WTC11 (cell line): ENCODE data around the gene ZFX. TPM values are rescaled to one million over a fixed set of nuclear protein-coding genes. Genes with fewer than 3 reads are reported as not detected.

Source experiments
- ATAC-seq: fragments of 200-7000 bp; cut with Tn5 transposase; 2 replicates; pipeline ENCODE4 v1.10.0; 2021; ENCODE audit warnings: mild to moderate bottlenecking, moderate library complexity
- CTCF ChIA-PET: fragments of 300-600 bp; sonication (Branson Sonifier 250); formaldehyde crosslinking; loops from one replicate; lab custom pipeline; 2021; ENCODE audit warnings: antibody characterized with exemption; lab: Charles Lee
- POLR2A ChIA-PET: fragments of 350-600 bp; sonication (Branson Sonifier 250); formaldehyde crosslinking; loops from one replicate; lab custom pipeline; 2021; ENCODE audit warnings: antibody characterized with exemption; lab: Charles Lee
- DNase-seq: peaks from one replicate; pipeline ENCODE4 v3.0.0; 2021; ENCODE audit warnings: low spot score
- H3K27ac Mint-ChIP-seq: 2 replicates; pipeline ENCODE4 v1.8.0; 2021; ENCODE audit warnings: mixed read lengths
- H3K27me3 Mint-ChIP-seq: 2 replicates; pipeline ENCODE4 v1.8.0; 2021; ENCODE audit warnings: low read depth, mild to moderate bottlenecking, moderate library complexity, mixed read lengths
- H3K36me3 Mint-ChIP-seq: 2 replicates; pipeline ENCODE4 v1.8.0; 2021; ENCODE audit warnings: mixed read lengths
- H3K4me1 Mint-ChIP-seq: 2 replicates; pipeline ENCODE4 v1.8.0; 2022; ENCODE audit warnings: mixed read lengths
- H3K4me3 Mint-ChIP-seq: 2 replicates; pipeline ENCODE4 v1.8.0; 2021; ENCODE audit warnings: mild to moderate bottlenecking, moderate library complexity, mixed read lengths
- H3K9me3 Mint-ChIP-seq: 2 replicates; pipeline ENCODE4 v1.8.0; 2021; ENCODE audit warnings: mixed read lengths
- ATF1 ChIP-seq: sonication (generic); formaldehyde crosslinking; IDR thresholded peaks from 2 replicates; pipeline ENCODE4 v1.8.1; 2023; ENCODE audit warnings: mild to moderate bottlenecking, moderate library complexity, missing genetic modification reagents
- CBFB ChIP-seq: sonication (generic); formaldehyde crosslinking; IDR thresholded peaks from 2 replicates; pipeline ENCODE4 v1.8.1; 2022; ENCODE audit warnings: mild to moderate bottlenecking, low read depth, missing genetic modification reagents
- EMX1 ChIP-seq: fragments of 250-450 bp; sonication (Bioruptor Pico); IDR thresholded peaks from 2 replicates; pipeline ENCODE4 v1.8.0; 2021; ENCODE audit warnings: mild to moderate bottlenecking
- FOXJ3 ChIP-seq: sonication (generic); formaldehyde crosslinking; IDR thresholded peaks from 2 replicates; pipeline ENCODE4 v1.9.0; 2021; ENCODE audit warnings: missing genetic modification reagents, mild to moderate bottlenecking, borderline replicate concordance
- FOXP1 ChIP-seq: sonication (generic); formaldehyde crosslinking; IDR thresholded peaks from 2 replicates; pipeline ENCODE4 v1.8.0; 2022; ENCODE audit warnings: missing genetic modification reagents, mild to moderate bottlenecking, moderate library complexity, borderline replicate concordance
- GABPB1 ChIP-seq: sonication (generic); formaldehyde crosslinking; IDR thresholded peaks from 2 replicates; pipeline ENCODE4 v1.8.1; 2023; ENCODE audit warnings: mild to moderate bottlenecking, missing genetic modification reagents
- GRHL2 ChIP-seq: fragments of 250-450 bp; sonication (Bioruptor Pico); IDR thresholded peaks from 2 replicates; pipeline ENCODE4 v1.8.0; 2022; ENCODE audit warnings: mild to moderate bottlenecking, moderate library complexity; ENCODE audit not compliant: insufficient replicate concordance, severe bottlenecking
- TCF7 ChIP-seq: sonication (generic); formaldehyde crosslinking; IDR thresholded peaks from 2 replicates; pipeline ENCODE4 v1.8.0; 2022; ENCODE audit warnings: mild to moderate bottlenecking, low read depth, missing genetic modification reagents, moderate library complexity
- TEAD1 ChIP-seq: sonication (generic); formaldehyde crosslinking; IDR thresholded peaks from 2 replicates; pipeline ENCODE4 v1.8.0; 2022; ENCODE audit warnings: mild to moderate bottlenecking, missing genetic modification reagents
- ZNF232 ChIP-seq: sonication (generic); formaldehyde crosslinking; IDR thresholded peaks from 2 replicates; pipeline ENCODE4 v1.8.0; 2022; ENCODE audit warnings: mild to moderate bottlenecking, missing genetic modification reagents
- ZNF671 ChIP-seq: fragments of 250-450 bp; sonication (Bioruptor Pico); IDR thresholded peaks from 2 replicates; pipeline ENCODE4 v1.8.0; 2021; ENCODE audit warnings: mild to moderate bottlenecking
- total RNA-seq: library from RNA; stranded (reverse); gene quantifications from 3 replicates; pipeline ENCODE4 v1.2.3, GENCODE V29; 2021
- TF ChIP-seq, protein P1 (sequence below): fragments of 250-450 bp; sonication (Bioruptor Pico); IDR thresholded peaks from 2 replicates; pipeline ENCODE4 v2.1.2; 2022; ENCODE audit warnings: mild to moderate bottlenecking, moderate library complexity
- TF ChIP-seq, protein P2 (sequence below): fragments of 200-600 bp; IDR thresholded peaks from 2 replicates; pipeline ENCODE4 v1.8.0; 2022; ENCODE audit warnings: antibody characterized with exemption
- TF ChIP-seq, protein P3 (sequence below): sonication (generic); formaldehyde crosslinking; IDR thresholded peaks from 2 replicates; pipeline ENCODE4 v1.8.1; 2022; ENCODE audit warnings: mild to moderate bottlenecking, moderate library complexity, missing genetic modification reagents
- TF ChIP-seq, protein P4 (sequence below): sonication (generic); formaldehyde crosslinking; IDR thresholded peaks from 2 replicates; pipeline ENCODE4 v1.8.0; 2022; ENCODE audit warnings: mild to moderate bottlenecking, missing genetic modification reagents
- TF ChIP-seq, protein P5 (sequence below): sonication (generic); formaldehyde crosslinking; IDR thresholded peaks from 2 replicates; pipeline ENCODE4 v1.8.0; 2023; ENCODE audit warnings: missing genetic modification reagents
- TF ChIP-seq, protein P6 (sequence below): sonication (generic); formaldehyde crosslinking; IDR thresholded peaks from 2 replicates; pipeline ENCODE4 v1.8.1; 2022; ENCODE audit warnings: missing genetic modification reagents, borderline replicate concordance

ZFX gene
- total RNA-seq, 1 experiment from 2014 or later = 19.3 TPM

DNA sequence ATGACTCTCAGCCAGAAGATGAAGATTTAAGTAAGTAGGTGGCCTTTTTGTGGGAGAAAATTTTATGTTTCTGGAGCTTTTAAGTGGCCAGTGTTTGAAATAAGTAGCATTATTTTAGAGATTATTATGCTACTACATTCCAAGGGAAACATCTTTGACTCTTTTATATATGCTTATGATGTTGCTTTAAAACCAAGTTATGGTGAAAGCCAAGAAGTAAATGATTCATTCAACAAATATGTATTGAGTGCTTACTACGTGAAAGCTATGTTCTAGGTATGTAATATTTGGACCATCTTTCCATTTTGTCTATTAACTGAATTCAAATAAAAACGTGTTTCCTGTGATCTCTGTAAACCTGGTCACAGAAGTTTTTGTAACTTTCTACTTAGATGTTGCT, 58.3 kb downstream of the ZFX start (continued):
- TF ChIP-seq ATF1 (CRISPR knock-in tag) (no peak), ZNF671 (no peak)
- TF ChIP-seq, protein P1, sequence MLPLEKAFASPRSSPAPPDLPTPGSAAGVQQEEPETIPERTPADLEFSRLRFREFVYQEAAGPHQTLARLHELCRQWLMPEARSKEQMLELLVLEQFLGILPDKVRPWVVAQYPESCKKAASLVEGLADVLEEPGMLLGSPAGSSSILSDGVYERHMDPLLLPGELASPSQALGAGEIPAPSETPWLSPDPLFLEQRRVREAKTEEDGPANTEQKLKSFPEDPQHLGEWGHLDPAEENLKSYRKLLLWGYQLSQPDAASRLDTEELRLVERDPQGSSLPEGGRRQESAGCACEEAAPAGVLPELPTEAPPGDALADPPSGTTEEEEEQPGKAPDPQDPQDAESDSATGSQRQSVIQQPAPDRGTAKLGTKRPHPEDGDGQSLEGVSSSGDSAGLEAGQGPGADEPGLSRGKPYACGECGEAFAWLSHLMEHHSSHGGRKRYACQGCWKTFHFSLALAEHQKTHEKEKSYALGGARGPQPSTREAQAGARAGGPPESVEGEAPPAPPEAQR = no peak

DNA sequence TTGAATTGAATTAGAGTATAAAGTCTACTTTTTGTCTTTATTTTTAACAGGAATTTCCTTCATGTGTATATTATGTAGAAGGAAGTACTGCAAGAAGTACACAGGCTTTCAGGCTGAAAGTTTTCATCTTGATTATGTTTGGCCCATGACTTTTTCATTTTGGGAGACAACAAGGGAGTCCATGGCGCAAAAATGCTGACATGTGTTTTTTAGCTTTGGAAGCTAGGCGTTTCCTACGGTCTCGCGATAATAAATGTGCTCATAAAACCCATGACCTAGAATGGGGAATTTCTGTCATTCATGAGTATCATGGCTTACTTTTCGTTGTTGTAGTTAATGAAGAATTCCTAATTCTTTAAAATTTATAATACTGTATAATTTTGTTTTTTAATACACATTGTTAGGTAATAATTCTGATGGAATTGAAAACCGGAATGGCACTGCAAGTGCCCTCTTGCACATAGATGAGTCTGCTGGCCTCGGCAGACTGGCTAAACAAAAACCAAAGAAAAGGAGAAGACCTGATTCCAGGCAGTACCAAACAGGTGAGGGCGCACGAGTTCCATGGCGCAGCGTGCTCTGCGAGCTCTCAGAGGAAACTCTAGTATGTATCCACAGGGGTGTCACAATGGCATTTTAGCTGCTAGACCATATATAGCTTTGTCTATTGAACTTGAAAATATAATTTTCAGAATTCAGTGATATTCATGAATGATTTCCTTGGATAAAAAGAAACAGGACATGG, 59.1 kb downstream of the ZFX start:
- no peak for DNase-seq
- H3K36me3 Mint-ChIP-seq = peaks cover 24% of the 10 kb centered on the region
- no peak overlapping the region for H3K4me3 Mint-ChIP-seq
- no peak for ATAC-seq
- H3K4me1 Mint-ChIP-seq = peaks cover under 1% of the 10 kb centered on the region; the same call in 1 of the 2 replicates
- no peaks in the 10 kb centered on the region for H3K9me3 Mint-ChIP-seq
- ChIA-PET CTCF (no interaction called here), POLR2A (no interaction called here)
- no peaks in the 10 kb centered on the region for H3K27me3 Mint-ChIP-seq
- H3K27ac Mint-ChIP-seq = no peak overlapping the region
- TF ChIP-seq, protein P2, sequence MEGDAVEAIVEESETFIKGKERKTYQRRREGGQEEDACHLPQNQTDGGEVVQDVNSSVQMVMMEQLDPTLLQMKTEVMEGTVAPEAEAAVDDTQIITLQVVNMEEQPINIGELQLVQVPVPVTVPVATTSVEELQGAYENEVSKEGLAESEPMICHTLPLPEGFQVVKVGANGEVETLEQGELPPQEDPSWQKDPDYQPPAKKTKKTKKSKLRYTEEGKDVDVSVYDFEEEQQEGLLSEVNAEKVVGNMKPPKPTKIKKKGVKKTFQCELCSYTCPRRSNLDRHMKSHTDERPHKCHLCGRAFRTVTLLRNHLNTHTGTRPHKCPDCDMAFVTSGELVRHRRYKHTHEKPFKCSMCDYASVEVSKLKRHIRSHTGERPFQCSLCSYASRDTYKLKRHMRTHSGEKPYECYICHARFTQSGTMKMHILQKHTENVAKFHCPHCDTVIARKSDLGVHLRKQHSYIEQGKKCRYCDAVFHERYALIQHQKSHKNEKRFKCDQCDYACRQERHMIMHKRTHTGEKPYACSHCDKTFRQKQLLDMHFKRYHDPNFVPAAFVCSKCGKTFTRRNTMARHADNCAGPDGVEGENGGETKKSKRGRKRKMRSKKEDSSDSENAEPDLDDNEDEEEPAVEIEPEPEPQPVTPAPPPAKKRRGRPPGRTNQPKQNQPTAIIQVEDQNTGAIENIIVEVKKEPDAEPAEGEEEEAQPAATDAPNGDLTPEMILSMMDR = no peak
- TF ChIP-seq GRHL2 (CRISPR knock-in tag) (no peak), EMX1 (CRISPR knock-in tag) (no peak), GABPB1 (CRISPR knock-in tag) (no peak)
- TF ChIP-seq, protein P3, sequence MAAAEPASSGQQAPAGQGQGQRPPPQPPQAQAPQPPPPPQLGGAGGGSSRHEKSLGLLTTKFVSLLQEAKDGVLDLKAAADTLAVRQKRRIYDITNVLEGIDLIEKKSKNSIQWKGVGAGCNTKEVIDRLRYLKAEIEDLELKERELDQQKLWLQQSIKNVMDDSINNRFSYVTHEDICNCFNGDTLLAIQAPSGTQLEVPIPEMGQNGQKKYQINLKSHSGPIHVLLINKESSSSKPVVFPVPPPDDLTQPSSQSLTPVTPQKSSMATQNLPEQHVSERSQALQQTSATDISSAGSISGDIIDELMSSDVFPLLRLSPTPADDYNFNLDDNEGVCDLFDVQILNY (CRISPR knock-in tag) = no peak

DNA sequence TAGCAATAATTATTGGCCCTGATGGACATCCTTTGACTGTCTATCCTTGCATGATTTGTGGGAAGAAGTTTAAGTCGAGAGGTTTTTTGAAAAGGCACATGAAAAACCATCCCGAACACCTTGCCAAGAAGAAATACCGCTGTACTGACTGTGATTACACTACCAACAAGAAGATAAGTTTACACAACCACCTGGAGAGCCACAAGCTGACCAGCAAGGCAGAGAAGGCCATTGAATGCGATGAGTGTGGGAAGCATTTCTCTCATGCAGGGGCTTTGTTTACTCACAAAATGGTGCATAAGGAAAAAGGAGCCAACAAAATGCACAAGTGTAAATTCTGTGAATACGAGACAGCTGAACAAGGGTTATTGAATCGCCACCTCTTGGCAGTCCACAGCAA, 60.7 kb downstream of the ZFX start:
- H3K27me3 Mint-ChIP-seq = no peaks in the 10 kb centered on the region

More for the DNA sequence above, 60.7 kb downstream of the ZFX start:
- POLR2A ChIA-PET = no interaction called here
- H3K27ac Mint-ChIP-seq = no peak overlapping the region
- no peak for DNase-seq
- peaks cover 24% of the 10 kb centered on the region for H3K36me3 Mint-ChIP-seq
- TF ChIP-seq FOXP1 (no peak), TEAD1 (CRISPR knock-in tag) (no peak), CBFB (CRISPR knock-in tag) (no peak), TCF7 (CRISPR knock-in tag) (no peak), ZNF232 (CRISPR knock-in tag) (no peak), FOXJ3 (CRISPR knock-in tag) (no peak)
- TF ChIP-seq, protein P4, sequence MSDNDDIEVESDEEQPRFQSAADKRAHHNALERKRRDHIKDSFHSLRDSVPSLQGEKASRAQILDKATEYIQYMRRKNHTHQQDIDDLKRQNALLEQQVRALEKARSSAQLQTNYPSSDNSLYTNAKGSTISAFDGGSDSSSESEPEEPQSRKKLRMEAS (CRISPR knock-in tag) = no peak
- TF ChIP-seq, protein P5, sequence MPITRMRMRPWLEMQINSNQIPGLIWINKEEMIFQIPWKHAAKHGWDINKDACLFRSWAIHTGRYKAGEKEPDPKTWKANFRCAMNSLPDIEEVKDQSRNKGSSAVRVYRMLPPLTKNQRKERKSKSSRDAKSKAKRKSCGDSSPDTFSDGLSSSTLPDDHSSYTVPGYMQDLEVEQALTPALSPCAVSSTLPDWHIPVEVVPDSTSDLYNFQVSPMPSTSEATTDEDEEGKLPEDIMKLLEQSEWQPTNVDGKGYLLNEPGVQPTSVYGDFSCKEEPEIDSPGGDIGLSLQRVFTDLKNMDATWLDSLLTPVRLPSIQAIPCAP (CRISPR knock-in tag) = no peak
- TF ChIP-seq, protein P6, sequence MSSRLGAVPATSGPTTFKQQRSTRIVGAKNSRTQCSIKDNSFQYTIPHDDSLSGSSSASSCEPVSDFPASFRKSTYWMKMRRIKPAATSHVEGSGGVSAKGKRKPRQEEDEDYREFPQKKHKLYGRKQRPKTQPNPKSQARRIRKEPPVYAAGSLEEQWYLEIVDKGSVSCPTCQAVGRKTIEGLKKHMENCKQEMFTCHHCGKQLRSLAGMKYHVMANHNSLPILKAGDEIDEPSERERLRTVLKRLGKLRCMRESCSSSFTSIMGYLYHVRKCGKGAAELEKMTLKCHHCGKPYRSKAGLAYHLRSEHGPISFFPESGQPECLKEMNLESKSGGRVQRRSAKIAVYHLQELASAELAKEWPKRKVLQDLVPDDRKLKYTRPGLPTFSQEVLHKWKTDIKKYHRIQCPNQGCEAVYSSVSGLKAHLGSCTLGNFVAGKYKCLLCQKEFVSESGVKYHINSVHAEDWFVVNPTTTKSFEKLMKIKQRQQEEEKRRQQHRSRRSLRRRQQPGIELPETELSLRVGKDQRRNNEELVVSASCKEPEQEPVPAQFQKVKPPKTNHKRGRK (CRISPR knock-in tag) = no peak
- CTCF ChIA-PET = no interaction called here
- H3K9me3 Mint-ChIP-seq = no peaks in the 10 kb centered on the region
- peaks cover 9% of the 10 kb centered on the region for H3K4me1 Mint-ChIP-seq
- ATAC-seq = no peak
- H3K4me3 Mint-ChIP-seq = no peak overlapping the region
